ENCODE measurements around the gene ASB17. TPM values are rescaled to one million over a fixed set of nuclear protein-coding genes. Genes with fewer than 3 reads are reported as not detected.

The ASB17 gene
- total RNA-seq, 1 donor from 2014 or later, result not detected

DNA sequence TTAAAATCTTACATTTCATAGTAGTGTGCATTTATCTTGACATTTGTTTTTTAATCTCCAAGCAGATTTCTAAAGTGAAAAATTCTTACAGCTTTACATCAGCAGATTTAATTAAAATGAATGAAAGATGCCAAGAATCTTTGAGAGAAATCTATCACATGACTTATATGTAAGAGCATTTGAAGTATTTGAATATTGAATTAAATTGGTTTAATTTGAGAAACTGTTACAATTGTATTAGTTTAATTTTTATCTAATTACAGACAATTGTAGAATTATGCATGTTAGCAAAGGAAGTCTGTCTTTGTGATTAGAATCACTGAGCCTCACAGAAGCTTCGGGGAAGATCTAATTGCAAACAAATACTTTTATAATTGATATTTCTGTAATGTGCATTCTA, 52.2 kb downstream of the ASB17 start:
- H3K4me3 Mint-ChIP-seq, result no peak overlapping the region
- no peak overlapping the region for H3K27ac Mint-ChIP-seq
- no peaks in the 10 kb centered on the region for H3K4me1 Mint-ChIP-seq
- no peaks in the 10 kb centered on the region for H3K9me3 Mint-ChIP-seq
- TF ChIP-seq, protein P1, sequence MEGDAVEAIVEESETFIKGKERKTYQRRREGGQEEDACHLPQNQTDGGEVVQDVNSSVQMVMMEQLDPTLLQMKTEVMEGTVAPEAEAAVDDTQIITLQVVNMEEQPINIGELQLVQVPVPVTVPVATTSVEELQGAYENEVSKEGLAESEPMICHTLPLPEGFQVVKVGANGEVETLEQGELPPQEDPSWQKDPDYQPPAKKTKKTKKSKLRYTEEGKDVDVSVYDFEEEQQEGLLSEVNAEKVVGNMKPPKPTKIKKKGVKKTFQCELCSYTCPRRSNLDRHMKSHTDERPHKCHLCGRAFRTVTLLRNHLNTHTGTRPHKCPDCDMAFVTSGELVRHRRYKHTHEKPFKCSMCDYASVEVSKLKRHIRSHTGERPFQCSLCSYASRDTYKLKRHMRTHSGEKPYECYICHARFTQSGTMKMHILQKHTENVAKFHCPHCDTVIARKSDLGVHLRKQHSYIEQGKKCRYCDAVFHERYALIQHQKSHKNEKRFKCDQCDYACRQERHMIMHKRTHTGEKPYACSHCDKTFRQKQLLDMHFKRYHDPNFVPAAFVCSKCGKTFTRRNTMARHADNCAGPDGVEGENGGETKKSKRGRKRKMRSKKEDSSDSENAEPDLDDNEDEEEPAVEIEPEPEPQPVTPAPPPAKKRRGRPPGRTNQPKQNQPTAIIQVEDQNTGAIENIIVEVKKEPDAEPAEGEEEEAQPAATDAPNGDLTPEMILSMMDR (IDR thresholded peaks at IDR 0.05; ENCODE audit: unreplicated experiment), result no peak
- peaks cover 23% of the 10 kb centered on the region for H3K27me3 Mint-ChIP-seq (ENCODE audit: low read depth)
- H3K36me3 Mint-ChIP-seq, result no peaks in the 10 kb centered on the region
- DNase-seq (ENCODE audit: low spot score in 2 of 2, unreplicated experiment in 2 of 2), result no peak

DNA sequence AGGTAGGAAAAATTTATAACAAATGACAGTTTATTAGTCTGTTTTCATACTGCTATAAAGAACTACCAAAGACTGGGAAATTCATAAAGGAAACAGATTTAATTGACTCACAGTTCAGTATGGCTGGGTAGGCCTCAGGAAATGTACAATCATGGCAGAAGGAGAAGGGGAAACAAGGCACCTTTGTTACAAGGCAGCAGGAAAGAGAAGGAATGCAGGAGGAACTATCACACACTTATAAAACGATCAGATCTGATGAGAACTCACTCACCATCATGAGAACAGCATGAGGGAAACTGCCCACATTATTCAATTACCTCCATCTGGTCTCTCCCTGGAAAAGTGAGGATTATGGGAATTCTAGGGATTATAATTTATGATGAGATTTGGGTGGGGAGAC, 61.3 kb downstream of the ASB17 start:
- TF ChIP-seq, protein P1 (IDR thresholded peaks at IDR 0.05; ENCODE audit: unreplicated experiment), result no peak
- peaks cover 3% of the 10 kb centered on the region for H3K27me3 Mint-ChIP-seq (ENCODE audit: low read depth)
- H3K9me3 Mint-ChIP-seq, result peaks cover 7% of the 10 kb centered on the region
- H3K4me3 Mint-ChIP-seq, result no peak overlapping the region
- no peak overlapping the region for H3K27ac Mint-ChIP-seq
- no peak for DNase-seq (ENCODE audit: low spot score in 2 of 2, unreplicated experiment in 2 of 2)
- no peaks in the 10 kb centered on the region for H3K36me3 Mint-ChIP-seq
- H3K4me1 Mint-ChIP-seq, result no peaks in the 10 kb centered on the region

Other genes starting within 250 kb of the ASB17 start
- gene ACADM, start 207.7 kb downstream of the ASB17 start, total RNA-seq, result 36.4 to 41.8 TPM (median 39.2 TPM) in 3 replicates
- 80.6 to 88.9 TPM (median 85.9 TPM) in 3 replicates for gene RABGGTB, start 146.1 kb downstream of the ASB17 start, total RNA-seq
- gene MSH4, start 135.5 kb downstream of the ASB17 start, total RNA-seq, result 0.27 to 0.29 TPM (median 0.27 TPM) in 3 replicates
- 62.3 to 64.8 TPM (median 64.6 TPM) in 3 replicates for gene ST6GALNAC3, start 142.3 kb upstream of the ASB17 start, total RNA-seq